GM10248 (cell line): Measurements from ENCODE around the gene CTIF.

ENCODE experiments used
- CTCF ChIA-PET: fragments of 300-600 bp; sonication (Branson Sonifier 250); formaldehyde crosslinking; extraction: SDS; loops from one replicate; lab custom pipeline; 2021; ENCODE audit warnings: antibody characterized with exemption; lab: Yijun Ruan, JAX
- POLR2A ChIA-PET: fragments of 350-650 bp; sonication (Branson Sonifier 250); formaldehyde crosslinking; extraction: SDS; loops from one replicate; lab custom pipeline; 2020; ENCODE audit warnings: antibody characterized with exemption; lab: Yijun Ruan, JAX
- DNase-seq: peaks from one replicate; pipeline ENCODE4 v3.0.0; 2012; ENCODE audit errors: extremely low spot score
- TF ChIP-seq, protein P1 (sequence below): IDR thresholded peaks from 2 replicates; pipeline ENCODE4 v1.5.1; 2012; ENCODE audit warnings: mild to moderate bottlenecking, low read depth; ENCODE audit errors: extremely low read depth, missing control alignments, control extremely low read depth

The CTIF gene

DNA sequence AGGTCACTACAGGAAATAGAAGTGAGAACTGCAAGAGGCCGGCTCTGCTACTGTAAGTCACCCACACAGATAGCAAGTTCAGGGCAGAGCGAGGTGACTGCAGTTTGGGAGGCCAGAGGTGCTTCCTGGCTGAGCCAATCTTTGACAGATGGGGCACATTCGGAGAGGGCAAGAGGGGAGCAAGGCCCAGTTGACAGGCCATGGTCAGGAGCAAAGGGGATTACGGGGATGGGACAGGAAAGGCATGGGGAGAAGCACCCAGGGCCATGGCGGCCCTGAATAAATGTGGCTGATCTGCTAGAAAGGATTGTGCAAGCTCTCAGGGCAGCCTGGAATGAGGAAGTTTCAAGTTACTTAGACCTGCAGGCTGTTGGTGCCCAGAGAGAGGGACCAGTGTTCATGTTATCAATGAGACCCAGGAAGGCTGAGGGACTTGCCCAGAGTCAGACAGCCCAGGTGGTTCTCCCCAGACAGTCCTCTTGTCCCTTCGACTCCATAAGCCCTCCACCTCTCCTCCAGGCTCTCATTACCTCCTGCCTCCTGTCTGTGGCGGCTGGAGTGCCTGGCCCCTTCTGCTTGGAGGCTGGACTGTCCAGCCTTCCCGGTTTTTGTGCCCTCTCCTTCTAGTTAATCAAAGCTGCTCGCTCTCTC is 123.3 kb downstream of the CTIF start:
- ChIA-PET CTCF (interaction anchor here (6.4 kb wide), 1 partner anchor 187 kb away, joined by 35 read pairs; no protein-coding TSS in a partner anchor), POLR2A (no interaction called here)
- no peak for DNase-seq
- TF ChIP-seq, protein P1, sequence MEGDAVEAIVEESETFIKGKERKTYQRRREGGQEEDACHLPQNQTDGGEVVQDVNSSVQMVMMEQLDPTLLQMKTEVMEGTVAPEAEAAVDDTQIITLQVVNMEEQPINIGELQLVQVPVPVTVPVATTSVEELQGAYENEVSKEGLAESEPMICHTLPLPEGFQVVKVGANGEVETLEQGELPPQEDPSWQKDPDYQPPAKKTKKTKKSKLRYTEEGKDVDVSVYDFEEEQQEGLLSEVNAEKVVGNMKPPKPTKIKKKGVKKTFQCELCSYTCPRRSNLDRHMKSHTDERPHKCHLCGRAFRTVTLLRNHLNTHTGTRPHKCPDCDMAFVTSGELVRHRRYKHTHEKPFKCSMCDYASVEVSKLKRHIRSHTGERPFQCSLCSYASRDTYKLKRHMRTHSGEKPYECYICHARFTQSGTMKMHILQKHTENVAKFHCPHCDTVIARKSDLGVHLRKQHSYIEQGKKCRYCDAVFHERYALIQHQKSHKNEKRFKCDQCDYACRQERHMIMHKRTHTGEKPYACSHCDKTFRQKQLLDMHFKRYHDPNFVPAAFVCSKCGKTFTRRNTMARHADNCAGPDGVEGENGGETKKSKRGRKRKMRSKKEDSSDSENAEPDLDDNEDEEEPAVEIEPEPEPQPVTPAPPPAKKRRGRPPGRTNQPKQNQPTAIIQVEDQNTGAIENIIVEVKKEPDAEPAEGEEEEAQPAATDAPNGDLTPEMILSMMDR, result no peak

DNA sequence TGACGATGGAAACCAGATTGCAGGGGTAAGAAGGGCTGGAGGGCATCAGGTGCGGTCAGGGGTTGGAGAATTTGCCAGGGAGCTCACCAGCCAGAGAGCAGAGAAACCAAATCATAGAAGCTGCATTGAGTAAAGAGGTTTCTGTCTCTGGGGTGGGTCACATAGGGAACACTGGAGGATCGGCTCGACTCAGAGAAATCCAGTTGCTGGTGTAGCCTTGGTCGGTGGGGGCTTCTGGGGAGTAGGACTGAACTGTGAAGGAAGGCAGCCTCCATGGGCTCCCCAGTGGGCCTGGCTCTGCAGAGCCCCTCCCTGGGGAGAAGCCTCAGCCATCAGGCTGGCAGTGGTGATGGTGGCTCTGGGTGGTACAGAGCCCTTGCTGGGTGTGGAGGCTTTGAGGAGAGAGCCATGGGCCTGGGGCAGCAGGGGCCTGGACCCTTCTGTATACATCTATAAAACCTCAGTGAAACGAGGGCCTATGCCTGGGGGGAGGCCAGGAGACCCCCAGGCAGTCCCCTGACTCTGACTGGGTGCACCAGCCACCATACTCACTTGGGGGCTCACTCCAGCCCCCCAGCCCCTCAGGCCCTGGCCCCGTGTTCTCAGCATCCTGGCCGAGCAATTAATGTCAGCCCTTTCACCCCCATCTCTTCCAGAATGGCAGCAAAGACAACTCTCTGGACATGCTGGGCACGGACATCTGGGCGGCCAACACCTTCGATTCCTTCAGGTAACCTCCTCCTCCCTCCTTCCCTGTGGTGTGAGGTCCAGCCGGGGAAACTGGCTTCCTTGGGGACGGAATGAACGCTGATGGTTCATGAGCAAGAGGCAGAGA is 124.5 kb downstream of the CTIF start:
- CTCF ChIA-PET, result interaction anchor here (0.6 to 6.4 kb wide), 5 partner anchors 11 to 218 kb away, joined by 3 to 35 read pairs (median 5); no protein-coding TSS in a partner anchor
- POLR2A ChIA-PET, result no interaction called here
- no peak for DNase-seq
- TF ChIP-seq, protein P1, result no peak

DNA sequence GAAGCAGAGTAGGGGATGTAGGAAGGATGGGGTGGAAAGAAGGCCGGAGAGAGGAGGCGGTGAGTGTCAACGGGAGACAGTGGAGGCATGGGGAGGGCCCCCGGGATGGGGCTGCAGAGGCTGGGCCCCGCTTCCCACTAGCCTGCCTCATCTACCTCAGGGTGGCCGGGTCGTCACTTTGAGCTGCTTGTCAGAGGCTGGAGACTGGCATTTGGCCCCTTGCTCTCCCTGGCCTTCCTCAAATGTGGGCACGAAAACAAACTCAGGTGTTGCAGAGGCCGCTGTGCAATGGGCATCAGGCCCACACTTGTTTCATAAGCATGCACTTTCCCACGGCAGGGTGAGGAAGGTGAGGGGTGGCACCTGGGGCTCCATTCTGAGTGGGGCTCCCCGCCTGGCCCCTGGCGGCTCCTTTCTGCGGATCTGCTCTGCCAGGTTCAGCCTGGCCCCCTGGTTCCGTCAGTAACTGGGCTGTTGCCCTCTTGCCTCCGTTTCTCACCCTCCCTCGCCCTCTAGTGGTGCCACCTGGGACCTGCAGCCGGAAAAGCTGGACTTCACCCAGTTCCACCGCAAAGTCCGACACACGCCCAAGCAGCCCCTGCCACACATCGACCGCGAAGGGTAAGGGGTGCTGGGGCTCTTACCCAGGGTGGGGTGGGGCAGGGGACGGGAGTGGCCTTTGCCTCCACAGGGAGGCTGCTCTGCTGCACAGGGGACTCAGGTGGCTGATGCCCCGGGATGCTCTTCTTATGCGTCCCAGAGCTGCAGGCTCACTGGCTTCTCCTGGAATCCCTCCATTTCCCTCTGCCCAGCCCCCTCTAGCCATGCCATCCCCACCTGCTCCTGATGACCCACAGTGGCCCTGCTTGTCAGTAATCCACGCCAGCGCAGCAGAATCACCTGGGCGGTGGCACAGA is 125.4 kb downstream of the CTIF start:
- POLR2A ChIA-PET, result no interaction called here
- DNase-seq, result peak; percentile 79
- CTCF ChIA-PET, result interaction anchor here (0.5 to 6.4 kb wide), 13 partner anchors 10 to 440 kb away, joined by 3 to 35 read pairs (median 4); no protein-coding TSS in a partner anchor
- TF ChIP-seq, protein P1, result peak; percentile 78

DNA sequence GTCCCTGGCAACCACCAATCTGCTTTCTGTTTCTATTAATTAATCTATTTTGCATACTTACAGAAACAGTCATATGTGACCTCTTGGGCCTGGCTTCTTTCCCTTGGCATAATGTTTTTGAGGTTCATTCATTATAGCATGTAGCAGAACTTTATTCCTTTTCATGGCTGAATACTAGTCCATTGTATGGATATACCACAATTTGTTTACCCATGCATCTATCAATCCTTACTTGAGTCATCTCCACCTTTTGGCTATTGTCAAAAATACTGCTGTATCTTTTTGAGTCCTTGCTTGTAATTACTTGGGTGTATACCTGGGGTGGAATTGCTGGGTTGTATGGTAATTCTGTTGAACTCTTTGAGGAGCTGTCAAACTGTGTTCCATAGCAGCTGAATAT is 126.8 kb downstream of the CTIF start:
- no peak for DNase-seq
- CTCF ChIA-PET, result interaction anchor here (1.5 to 6.4 kb wide), 2 partner anchors 30 to 190 kb away, joined by 6 to 35 read pairs; no protein-coding TSS in a partner anchor
- TF ChIP-seq, protein P1, result no peak
- POLR2A ChIA-PET, result no interaction called here

DNA sequence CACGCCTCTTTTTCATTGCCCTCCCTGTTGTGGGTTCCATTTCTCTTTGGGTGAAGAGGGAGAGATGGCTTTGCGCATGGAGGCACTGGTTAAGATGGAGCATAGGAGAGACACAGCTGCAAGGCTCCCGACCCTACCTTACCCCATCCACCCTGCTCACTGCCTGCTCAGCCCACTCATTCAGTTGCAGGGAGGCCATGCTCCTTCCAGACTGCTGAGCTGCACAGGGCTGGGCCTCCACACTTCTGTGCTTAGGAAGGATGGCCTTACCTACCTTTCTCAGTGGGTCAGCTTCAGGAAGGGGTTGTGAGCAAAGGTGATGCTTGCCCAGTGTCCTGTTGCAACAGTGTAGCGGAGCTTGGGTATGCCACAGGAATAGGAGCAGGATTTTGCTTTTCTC is 127.8 kb downstream of the CTIF start:
- no peak for DNase-seq
- POLR2A ChIA-PET, result no interaction called here
- TF ChIP-seq, protein P1, result no peak
- CTCF ChIA-PET, result interaction anchor here (1.0 to 6.4 kb wide), 3 partner anchors 26 to 221 kb away, joined by 3 to 35 read pairs (median 6); no protein-coding TSS in a partner anchor
